ENCODE data around the gene PRELP.

DNA sequence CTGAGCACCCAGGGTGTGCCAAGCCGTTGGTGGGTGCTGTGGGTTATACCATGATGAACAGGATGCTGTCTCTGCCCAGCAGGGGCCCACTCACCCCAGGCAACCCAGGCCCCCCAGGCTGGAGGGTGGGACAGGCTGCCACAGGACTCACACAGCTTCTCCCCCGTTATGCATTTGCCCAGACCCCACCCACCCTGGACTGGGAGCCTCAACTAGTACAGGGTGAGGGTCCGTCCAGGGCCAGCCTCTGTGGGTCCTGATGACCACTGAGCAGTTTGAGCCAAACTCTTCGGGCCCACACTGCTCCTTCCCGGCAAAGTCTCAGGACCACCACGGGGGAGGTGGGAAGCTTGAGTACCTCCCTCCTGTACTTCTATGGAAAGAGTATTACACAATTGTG is 3.8 kb upstream of the PRELP start:
- TF ChIP-seq, protein P1, sequence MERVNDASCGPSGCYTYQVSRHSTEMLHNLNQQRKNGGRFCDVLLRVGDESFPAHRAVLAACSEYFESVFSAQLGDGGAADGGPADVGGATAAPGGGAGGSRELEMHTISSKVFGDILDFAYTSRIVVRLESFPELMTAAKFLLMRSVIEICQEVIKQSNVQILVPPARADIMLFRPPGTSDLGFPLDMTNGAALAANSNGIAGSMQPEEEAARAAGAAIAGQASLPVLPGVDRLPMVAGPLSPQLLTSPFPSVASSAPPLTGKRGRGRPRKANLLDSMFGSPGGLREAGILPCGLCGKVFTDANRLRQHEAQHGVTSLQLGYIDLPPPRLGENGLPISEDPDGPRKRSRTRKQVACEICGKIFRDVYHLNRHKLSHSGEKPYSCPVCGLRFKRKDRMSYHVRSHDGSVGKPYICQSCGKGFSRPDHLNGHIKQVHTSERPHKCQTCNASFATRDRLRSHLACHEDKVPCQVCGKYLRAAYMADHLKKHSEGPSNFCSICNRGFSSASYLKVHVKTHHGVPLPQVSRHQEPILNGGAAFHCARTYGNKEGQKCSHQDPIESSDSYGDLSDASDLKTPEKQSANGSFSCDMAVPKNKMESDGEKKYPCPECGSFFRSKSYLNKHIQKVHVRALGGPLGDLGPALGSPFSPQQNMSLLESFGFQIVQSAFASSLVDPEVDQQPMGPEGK (CRISPR knock-in tag; IDR thresholded peaks at IDR 0.05; ENCODE audit: borderline replicate concordance): no peak
- TF ChIP-seq ZNF565 (CRISPR knock-in tag; conservative IDR thresholded peaks at IDR 0.05; ENCODE audit: low read depth): no peak
- no peak for TF ChIP-seq ZC3H10 (CRISPR knock-in tag; IDR thresholded peaks at IDR 0.05)
- no peak for TF ChIP-seq TCF4 (CRISPR knock-in tag; IDR thresholded peaks at IDR 0.05; ENCODE audit: borderline replicate concordance)
- no peak for TF ChIP-seq TOX (CRISPR knock-in tag; IDR thresholded peaks at IDR 0.05; ENCODE audit: borderline replicate concordance)

All from SK-N-SH treated with all-trans-retinoic acid at 6 μM for 48 hours (cell line).